Thyroid gland (tissue), 4 donors: Measurements from ENCODE around the gene PRELP.

ENCODE experiments used
- POLR2A ChIP-seq, 2 donors: fragments of 450-650 bp; IDR thresholded peaks; one replicate each; pipeline ENCODE4 v1.6.1; 2017; ENCODE audit warnings: antibody characterized with exemption in 2 of 2, mild to moderate bottlenecking in 2 of 2, moderate library complexity in 1 of 2
- TF ChIP-seq, protein P1 (sequence below), 6 experiments: fragments of 200-600 bp in 3 of 6; fragments of 450-650 bp in 3 of 6; sonication (generic) in 3 of 6; IDR thresholded peaks; one replicate each; pipeline ENCODE4 v1.5.1; 2016 to 2019; ENCODE audit warnings: antibody characterized with exemption in 6 of 6, mild to moderate bottlenecking in 2 of 6, inconsistent platforms in 1 of 6, moderate library complexity in 1 of 6

DNA sequence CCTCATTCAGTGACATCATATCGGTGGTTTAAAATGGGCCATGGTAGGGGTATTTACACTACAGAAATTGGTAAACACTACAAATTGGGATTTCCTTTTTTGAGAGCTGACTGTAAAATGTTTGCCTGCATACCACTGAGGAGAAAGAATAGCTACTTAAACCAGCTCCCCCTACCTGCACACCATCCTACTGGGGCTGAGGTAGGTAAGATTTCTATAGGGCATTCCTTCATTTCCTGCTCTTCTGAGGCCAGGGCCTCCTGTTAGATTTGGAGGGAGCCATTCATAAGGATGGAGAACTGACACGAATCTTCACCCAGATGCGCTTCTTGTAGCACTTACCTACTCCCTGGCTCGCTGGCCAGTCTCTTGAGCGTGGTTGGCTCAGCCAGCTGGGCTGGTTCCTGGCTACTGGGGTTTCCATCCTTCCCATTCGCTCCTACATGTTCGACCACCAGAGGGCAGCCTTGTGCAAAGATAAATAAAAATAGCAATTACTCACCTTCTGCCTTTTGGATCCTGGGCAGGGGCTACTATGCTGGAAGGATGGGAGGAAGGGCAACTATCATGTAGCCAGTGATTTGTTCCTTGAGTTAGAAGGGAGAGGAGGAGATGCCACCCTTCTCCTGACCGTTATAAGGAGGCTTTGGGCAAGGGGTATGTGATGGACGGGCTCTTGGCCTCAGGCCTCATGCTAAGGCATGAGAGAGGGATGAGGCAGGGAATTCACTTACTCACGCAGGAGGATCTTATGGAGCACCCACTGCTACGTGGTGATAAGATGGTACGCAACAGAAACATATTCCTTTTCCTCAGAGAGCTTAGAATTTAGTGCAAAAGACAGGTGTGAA, 29.0 kb downstream of the PRELP start:
- TF ChIP-seq, protein P1, sequence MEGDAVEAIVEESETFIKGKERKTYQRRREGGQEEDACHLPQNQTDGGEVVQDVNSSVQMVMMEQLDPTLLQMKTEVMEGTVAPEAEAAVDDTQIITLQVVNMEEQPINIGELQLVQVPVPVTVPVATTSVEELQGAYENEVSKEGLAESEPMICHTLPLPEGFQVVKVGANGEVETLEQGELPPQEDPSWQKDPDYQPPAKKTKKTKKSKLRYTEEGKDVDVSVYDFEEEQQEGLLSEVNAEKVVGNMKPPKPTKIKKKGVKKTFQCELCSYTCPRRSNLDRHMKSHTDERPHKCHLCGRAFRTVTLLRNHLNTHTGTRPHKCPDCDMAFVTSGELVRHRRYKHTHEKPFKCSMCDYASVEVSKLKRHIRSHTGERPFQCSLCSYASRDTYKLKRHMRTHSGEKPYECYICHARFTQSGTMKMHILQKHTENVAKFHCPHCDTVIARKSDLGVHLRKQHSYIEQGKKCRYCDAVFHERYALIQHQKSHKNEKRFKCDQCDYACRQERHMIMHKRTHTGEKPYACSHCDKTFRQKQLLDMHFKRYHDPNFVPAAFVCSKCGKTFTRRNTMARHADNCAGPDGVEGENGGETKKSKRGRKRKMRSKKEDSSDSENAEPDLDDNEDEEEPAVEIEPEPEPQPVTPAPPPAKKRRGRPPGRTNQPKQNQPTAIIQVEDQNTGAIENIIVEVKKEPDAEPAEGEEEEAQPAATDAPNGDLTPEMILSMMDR (IDR thresholded peaks at IDR 0.05): peak; percentile 38 to 86 (median 75)
- no peak for TF ChIP-seq POLR2A (IDR thresholded peaks at IDR 0.05)
